Measurements from ENCODE around the gene YY1.

Gene YY1

DNA sequence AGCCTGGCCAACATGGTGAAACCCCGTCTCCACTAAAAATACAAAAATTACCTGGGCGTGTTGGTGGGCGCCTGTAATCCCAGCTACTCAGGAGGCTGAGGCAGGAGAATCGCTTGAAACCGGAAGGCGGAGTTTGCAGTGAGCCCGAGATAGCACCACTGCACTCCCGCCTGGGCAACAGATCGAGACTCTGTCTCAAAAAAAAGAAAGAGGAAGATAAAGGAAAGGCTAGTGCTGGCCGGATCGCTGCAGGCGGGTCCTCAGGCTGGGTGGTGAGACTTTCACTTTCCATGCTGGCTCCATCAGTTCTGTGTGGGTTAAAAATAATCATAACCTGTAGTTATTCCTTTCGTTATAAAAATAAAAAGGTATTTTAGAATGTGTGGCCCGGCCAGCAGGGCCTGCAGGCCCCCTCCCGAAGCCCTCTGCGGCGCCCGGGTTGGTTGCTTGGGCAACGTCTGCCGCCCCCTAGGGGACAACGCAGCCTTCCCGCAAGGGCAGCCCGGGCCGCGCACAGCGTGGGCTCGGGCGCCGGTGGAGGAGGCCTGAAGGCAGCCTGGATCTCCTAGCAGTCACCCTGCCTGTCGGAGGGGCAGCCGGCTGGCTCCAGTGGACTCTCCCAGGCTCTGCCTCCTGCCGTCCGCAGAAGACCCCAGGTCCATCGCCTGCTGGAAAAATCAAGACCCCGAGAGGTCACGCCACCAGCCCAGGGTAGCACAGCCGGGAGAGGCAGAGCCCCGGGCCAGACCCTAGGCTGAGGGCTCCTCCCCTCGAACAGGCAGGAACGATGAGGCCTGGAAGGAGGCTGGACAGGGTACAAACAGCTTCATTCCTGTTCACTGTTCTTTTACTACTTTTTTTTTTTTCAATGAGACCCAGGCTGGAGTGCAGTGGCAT, 79.2 kb downstream of the YY1 start:
- no peak for DNase-seq

GRCh38 chr14:100320157-100320856, 81.4 kb downstream of the YY1 start:
- DNase-seq, result no peak

- no peak for DNase-seq
Observed at GRCh38 chr14:100321473-100322137, 82.7 kb downstream of the YY1 start.

DNA sequence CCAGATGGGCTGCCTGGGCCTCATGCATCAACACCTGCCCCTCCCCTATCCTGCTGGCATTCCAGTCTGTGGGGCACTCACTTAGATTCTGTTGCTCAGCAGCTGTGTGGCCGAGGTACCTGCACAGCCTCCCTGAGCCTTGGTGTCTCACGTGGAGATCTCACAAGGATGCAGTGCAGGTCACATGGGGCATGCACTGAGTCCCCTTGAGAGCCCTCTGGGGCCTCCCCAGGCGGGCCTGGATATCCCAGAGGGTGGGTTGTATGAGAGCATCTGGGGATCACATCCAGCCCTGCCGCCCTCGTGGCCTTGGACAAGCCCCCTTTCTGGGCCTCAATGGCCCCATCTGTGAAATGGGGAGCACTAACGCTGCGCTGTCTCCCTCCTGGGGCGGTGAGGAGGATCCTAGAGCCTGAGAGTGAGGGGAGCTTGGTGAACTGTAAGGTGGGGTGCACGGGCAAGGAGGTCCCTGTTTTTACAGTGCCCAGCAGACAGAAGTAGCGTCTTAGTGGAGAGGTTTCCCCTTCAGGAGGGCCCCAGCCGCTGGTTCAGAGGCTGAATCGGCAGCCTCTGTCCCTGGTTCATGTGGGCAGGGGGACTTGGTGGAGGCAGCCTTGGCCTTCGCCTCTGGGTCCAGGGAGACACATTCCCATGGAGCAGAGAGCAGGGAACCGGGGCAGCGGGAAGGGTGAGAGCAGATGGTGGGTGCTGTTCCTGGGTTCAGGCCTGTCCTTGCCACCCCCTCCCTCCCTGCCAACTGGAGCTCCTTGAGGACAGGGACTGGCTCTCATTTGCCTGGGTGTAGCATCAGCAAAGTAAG, 83.4 kb downstream of the YY1 start:
- DNase-seq, result no peak

GRCh38 chr14:100323121-100323941, 84.4 kb downstream of the YY1 start, which contains the start of gene SLC25A47:
Gene SLC25A47 (plus strand): TSS chr14:100323339. CDS start chr14:100323415, 76 bp downstream.
- no peak for DNase-seq

DNA sequence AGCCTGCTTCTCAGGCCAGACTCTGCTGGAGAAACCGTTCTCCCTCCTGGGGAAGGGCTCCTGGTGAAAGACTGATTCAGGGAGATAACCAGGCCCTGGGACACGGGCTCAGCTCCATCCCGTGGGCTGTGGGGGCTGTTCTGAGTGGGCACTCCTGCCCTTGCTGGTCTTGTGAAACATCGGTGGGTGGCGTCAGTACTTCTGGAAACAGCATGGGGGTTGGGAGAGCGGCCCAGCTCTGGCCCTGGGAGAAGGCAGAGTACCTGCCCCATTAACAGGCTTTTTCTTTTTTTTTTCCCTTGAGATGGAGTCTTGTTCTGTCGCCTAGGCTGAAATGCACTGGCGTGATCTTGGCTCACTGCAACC, 85.0 kb downstream of the YY1 start:
- DNase-seq, result no peak

GRCh38 chr14:100325231-100325632, 86.3 kb downstream of the YY1 start:
- DNase-seq, result no peak

DNA sequence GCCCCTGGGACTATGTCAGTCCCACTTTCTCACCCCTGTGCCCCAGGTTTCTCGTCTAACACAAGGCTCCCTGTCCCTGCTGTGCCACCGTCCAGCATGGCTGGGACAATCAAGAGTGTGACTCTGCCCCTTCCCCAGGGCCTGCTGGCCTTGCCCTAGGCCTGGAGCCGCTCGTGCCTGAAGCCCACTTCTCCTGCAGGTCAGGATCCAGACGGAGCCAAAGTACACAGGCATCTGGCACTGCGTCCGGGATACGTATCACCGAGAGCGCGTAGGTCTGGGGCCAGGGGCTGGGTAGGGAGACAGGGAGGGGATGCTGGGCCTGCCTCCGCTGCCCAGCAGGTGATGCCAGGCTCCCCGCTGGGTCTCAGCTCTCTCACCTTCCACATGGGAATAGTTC, 87.0 kb downstream of the YY1 start:
- DNase-seq, result no peak

- no peak for DNase-seq
Observed at GRCh38 chr14:100327128-100327527, 88.2 kb downstream of the YY1 start.

DNA sequence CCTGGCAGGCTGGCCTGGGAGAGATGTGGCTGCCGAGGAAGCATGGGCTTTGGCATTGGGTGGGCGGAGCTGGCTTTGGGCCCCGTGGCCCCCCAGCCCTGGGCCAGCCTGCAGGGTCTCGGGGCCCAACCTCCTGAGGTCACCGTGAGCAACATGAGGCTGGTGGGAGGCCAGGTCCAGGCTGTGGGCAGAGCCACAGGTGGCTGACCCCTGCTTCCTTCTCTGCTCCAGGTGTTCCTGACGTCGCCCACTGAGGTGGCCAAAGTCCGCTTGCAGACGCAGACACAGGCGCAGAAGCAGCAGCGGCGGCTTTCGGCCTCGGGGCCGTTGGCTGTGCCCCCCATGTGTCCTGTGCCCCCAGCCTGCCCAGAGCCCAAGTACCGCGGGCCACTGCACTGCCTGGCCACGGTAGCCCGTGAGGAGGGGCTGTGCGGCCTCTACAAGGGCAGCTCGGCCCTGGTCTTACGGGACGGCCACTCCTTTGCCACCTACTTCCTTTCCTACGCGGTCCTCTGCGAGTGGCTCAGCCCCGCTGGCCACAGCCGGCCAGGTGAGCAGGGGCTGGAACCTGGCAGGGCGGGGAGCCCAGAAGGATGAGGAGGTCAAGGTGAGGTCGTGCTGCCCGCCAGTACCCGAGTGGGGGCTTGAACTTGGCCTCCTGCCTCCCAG, 89.7 kb downstream of the YY1 start:
- no peak for DNase-seq

GRCh38 chr14:100329233-100330006, 90.5 kb downstream of the YY1 start:
- DNase-seq, result no peak

DNA sequence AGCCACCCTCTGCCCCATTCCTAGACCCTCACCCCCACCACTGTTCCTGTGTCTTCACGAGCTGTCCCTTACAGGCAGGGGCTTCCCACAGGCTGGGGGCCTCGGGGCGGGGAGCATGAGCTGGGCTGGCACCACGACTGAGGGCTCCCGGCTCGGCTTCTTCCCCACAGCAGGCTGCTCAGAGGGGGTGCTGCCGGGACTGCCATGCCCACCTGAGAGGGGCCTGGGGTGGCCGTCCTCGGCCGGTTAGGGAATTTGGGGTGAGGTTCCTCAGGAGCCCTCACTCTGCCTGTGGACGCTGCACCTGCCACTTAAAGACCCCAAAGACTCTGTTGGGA, 91.0 kb downstream of the YY1 start:
- DNase-seq, result no peak

GRCh38 chr14:100330388-100330931, 91.5 kb downstream of the YY1 start:
- no peak for DNase-seq

DNA sequence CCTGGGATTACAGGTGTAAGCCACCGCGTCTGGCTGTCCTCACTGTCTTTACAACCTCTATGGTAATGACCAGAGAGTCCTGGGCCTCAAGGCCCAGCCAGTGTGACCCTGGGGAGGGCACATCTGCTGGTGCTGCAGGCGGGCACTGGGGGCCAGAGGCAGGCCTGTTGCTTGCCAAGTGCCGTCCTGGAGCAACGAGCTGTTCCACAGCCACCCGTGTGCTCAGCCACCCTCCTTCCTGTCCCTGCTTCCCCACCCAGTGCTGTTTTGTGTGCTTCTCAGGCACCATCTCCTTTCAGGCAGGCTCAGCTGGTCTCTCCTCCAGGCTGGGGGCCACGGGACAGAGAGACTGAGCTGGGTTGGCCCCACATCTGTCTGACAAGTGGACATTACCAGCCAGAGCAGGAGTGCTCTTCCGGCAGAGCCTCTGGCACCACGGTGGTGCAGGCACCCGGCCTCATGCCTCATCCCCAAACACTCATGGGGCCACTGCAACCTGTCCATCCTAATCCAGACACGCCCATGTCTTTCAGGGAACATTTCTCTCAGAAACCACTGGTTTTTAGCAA, 93.2 kb downstream of the YY1 start:
- no peak for DNase-seq

All from Kasumi-1 (cell line).